Measurements from ENCODE around the gene STARD10.
A peak's percentile ranks its signal among the peaks of the same experiment; 100 is the strongest.

The STARD10 gene

DNA sequence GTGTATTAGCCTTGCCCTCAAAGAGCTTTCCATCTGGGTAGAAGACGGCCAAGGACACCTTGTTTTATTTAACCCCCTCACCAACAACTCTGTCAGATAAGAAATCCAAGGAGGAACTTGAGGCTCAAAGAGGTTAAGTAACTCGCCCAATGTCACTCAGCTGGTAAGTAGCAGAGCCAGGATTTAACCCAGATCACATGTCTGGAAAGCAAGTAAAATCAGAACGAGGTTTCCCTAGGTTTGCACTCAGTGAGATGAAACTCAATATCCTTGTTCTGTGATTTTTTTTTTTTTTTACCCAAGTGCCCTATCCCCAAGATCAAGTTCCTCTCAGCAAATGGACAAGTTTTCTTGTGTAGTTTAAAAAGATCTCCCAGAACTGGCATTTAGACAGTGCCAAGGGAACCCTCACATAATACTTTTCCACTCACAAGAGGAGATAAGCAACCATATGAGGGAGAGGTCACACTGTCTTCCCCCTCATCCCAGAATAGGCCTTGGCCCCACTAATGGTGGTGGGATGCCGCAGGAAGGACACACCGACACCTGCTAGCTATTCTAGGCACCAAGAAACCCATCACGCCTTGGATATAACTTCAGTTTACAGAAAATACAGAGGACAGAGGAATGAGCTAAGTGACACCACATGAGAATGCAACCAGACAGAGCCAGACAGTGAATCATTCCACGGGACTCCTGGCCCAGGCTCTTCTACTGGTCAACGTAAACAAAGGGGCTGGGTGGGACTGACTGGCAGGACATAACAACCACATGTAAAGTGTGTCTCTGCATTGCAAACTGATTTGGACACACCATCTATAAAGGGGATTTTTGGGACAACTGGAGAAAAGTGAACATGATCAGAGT is 33.1 kb downstream of the STARD10 start:
- no peak for DNase-seq

DNA sequence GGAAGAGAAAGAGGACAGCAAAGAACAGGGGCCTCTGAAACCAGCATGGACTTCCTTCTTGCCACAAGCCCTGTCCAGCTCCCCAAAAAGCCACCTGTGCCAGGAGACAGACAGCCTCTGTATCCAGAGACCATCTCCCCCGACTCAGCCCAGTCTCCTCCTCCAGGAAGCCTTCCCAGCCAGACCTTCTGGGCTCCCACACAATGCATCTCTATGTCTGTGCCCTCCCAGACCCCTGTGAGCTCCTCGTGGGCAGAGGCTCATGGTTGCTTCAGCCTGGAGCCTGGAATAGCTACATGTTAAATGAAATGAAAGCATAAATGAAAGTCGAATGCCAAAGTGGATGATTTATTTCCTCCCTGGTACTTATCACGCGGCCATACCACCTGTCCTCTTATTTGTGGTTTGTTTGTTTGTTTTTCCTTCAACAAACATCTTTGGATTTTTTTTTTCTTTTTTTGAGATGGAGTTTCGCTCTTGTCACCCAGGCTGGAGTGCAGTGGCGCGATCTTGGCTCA is 34.3 kb downstream of the STARD10 start:
- DNase-seq, result no peak

DNA sequence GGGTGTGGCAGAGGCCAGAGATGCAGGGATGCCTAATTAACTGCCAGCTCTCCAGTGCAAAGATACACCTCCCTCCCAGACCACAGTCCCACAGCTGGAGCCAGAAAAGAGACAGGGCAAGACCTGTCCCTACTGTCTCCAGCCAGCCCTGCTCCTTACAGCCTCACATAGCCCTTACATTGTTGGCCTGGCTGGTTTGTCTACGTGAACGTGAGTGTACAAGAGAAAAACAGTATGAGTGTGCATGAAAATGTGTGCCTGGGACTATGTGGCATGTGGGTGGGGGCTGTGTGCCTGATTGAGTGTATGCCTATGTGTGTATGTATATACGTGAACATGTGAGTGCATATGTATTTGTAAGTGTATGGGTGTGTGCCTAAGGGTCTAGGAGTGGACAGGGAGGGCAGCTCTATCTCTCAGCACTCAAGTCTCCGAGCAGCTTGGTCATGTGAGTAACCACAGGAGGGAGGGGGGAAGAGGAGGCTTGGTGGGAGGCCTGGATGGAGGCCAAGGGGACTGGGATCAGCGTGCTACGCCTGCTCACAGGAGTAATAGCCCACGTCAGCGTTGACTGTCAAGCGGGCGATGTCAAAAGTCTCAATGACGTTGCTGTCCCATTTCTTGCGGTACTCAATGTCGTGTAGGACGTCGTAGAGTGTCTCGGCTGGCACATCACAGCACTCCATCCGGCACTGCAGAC is 35.0 kb downstream of the STARD10 start:
- DNase-seq, result no peak

DNA sequence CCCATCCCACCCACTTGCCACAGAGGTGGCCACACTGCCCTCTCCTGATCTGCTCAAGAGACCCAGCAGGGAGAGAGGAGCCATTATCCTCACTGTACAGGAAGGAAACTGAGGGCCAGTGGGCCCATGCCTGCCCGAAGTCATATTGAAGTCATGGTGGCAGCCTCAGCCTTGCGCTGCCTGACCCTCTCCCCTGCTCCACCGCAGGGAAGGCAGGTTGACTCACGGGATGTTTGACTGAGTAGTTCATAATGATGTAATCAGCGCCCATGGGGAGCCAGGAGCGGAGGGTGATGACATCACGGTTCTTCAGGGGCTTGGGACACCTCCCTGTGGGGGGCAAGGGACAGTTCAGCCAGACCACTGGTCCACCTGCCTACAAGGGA is 35.5 kb downstream of the STARD10 start:
- no peak for DNase-seq

DNA sequence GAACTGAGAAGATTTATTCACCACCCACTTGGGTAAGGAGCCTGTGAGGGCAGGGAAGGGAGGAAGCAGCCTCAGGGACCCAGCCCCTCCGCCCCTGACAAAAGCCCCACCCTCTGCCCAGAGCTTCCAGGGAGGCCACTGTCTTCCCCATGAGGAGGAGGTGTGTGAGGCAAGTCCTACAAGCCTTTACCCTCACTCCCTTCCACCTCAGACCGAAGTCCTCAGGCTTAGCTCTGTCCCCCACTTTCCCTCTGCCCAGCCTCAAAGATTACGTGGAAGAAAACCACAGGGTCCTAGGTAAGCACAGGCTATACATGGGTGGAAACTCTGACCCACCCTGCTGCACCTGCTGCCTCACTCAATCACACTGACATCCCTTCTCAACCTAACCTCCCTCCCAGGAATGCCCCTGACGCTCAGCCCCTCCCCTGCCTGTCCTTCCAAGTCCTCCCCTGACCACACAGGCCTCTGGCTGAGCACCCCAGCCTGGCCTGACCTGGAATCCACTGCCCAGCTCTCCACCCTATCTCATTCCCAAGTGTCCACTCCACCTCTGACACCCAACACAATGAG is 38.0 kb downstream of the STARD10 start:
- DNase-seq, result no peak

DNA sequence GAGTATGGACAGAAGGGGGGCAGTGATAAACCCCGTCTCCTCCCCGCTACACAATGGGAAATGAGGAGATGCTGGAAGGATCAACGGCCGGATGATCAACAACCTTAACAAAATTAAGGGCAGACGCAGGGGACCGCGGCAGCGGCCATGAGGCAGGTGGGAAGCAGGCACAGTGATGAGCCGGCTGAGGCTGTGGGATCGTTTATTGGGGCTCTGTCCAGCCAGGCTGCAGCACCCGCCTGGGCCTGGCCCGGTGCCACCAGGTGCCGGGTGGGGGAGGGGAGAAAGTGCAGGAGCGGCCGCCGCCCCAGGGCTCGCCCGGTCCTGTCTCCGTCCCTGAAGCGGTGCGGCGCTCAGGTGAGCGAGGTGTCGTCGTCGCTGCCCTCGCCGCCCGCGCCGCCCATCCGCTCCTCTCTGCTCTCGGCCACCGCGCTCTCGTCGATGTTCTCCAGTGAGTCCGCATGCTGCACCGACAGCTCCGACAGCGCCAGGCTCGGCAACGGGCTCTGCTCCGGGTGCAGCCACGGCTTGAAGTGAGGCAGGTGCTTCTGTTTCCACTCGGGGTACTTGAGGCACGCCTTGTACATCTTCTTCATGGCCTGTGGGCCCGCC is 39.2 kb downstream of the STARD10 start:
- DNase-seq, result no peak

DNA sequence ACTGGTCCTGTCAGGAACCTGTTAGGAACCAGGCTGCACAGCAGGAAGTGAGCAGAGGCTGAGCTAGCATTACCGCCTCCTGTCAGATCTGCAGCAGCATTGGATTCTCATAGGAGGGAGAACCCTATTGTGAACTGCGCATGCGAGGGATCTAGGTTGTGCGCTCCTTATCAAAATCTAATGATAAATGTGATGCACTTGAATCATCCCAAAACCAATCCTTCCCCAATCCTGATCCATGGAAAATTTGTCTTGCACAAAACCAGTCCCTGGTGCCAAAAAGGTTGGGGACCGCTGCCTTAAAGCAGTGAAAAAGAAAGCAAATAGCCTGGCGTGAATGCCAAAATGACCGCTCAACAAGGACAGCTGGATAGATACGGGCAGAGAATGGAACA is 39.7 kb downstream of the STARD10 start:
- DNase-seq, result no peak

DNA sequence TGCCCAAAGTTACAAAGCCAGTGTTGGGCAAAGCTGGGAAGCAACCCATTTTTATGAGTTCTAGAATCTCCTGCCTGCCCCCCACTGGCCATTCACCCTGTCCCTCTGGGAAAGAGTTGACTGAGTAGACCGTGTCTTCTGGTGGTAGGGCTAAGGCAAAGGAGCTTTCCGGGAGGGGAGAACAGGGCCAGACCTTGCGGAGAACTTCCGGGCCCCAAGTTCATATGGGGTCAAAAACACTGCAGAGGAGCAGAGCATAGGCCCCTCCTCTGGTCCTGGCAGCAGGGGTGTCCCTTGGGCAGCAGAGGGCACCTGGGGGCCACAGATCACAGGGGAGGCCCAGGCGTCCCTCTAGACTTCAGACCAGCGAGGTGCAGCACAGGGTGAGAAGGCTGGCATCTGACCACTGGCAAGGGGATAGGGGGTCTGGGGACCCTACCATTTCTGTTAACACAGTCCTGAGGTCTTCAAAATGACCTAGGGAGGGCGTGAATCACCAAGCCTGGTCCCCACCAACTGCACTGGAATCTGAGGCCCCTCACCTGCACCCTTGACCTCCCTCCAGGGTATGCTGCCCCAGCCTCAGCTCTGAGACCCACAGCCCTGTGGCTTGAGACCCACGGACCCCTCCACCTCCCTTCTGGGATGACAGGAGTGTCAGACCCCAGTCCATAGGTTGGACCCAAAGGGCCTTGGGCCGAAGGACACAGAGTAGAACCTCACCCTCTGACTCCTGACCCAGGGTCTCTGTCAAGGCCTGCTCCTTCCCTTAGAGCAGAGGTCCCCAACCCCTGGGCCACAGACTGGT is 40.3 kb downstream of the STARD10 start:
- no peak for DNase-seq

DNA sequence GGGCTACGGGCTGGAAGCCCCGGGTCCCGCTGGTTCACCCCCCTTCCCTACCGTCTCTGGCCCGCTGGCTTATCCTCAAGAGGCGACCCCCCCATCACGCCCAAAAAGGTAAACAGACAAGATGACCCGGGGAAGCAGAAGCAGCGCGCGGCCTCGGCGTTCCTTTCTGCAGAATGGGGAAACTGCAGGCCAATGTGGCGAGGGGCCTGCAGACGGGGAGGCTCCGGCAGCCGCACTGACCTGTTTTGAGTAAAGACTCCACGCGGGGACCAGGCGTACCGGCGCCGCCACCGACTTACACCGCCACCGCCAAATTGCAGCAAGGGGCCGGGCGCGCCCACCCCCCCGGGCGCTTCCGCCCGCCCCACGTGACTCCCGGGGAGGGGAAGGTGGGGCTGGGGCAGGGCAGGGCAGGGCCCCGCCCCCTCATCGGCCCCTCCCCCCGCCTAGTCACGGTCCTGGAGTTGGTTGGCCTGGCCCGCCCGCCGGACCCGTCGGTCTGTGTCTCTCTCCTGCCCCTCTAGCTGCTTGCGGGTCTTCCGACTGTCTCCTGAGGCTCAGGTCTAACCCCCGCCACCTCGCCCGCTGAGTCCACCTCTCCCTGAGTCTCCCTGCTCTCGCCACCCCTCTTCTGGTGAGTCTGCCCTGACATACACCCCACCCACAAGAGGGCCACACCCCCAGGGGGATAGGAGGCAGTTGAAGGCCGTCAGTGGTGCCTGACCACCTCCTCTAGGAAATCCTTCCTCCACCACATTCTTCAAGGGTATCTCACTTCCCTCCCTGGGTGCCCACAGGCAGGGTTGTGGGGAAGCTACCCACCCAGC is 41.5 kb downstream of the STARD10 start, which contains the start of gene ARAP1:
Gene ARAP1, minus strand, starts transcription at position 321 of the 827 bp plus-strand sequence. CDS start 25,280 bp downstream, outside the sequence.
- DNase-seq, result peak; percentile 80 to 84

DNA sequence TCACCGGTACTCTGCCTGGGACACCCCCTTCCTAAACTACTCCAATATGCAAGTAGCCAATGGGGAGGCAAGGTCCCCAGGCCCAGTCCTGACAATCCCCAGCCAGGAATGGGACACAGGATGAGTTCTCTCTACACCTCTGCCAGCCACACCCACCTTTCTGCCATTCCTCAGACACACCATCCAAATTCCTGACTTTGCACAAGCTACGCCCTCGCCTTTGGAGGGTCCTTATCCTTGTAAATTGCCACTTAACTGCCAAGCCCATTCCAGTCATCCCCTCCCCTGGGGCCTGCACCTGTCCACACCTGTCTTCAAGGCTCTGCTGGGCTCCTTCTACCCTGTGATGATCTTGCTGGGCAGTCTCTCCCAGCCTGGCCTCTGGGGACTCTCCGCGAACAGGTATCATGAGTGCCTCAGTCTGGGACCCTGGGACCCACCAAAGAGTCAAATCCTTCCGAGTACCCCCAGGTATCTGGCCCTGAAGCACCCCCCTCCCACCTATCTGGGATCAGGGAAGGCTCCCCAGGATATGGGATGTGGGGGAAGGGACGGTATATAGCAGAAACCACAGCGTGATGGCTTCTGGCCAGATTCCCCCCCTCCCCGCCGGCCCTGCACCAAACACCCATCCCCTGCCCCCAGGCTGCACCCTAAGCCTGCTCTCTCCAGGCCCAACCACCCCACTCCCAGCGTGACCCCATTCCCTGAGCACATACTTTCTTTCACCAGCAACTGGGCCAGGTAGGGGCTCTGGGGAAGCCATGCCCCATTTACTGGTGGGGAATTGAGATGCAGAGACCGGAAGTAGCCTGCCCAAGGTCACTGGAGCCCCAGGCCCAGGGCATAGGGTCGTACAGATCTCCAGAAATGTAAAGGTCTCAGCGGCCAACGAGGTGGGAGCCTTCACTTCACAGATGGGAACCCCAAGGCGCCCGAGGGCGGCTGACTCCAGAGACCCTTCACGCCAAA is 42.4 kb downstream of the STARD10 start:
- DNase-seq, result no peak

DNA sequence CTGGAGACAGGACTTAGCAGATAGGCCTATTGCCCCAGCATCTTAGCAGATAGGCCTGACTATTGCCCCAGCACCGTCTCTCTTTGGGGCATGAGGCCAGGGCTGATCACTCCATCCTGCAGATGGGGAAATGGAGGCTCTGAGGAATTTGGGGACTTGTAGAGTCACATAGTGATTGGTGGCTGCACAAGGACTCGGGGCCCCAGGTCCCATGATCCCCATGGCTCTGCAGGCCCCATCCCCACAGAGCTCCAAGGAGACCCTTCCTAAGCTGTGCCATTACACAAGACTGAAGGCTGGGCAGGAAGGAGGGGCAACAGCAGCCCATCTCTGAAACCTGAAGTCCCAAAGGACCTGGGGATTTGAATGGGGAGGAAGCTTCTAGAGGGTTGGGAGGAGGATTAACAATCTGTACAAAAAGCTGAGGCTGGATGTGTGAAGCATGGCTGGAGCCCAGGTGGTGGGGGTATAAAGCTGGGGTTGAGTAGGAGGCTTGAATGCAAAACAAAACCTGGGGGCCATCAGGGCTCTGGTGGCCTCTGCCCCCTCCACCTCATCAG is 43.2 kb downstream of the STARD10 start:
- DNase-seq, result no peak

DNA sequence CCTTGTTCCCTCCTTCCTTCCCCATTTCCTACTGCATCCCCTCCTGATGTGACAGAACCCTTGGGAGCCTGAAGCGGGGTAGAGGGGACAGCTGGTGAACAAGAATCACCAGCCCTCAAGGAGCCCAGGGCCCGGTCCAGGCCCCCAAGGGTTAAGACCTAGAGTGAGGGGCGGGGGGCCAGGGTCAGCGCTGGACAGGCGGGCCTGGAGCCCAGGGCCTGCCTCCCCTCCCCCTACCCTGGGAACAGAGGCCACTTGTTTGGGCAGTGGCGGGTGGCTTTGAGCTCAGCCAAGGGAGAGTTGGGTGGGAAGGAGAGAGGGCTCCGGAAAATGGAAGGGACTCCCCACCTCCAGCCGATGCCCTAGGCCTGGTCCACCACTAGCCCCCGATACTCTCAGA is 43.8 kb downstream of the STARD10 start:
- no peak for DNase-seq

DNA sequence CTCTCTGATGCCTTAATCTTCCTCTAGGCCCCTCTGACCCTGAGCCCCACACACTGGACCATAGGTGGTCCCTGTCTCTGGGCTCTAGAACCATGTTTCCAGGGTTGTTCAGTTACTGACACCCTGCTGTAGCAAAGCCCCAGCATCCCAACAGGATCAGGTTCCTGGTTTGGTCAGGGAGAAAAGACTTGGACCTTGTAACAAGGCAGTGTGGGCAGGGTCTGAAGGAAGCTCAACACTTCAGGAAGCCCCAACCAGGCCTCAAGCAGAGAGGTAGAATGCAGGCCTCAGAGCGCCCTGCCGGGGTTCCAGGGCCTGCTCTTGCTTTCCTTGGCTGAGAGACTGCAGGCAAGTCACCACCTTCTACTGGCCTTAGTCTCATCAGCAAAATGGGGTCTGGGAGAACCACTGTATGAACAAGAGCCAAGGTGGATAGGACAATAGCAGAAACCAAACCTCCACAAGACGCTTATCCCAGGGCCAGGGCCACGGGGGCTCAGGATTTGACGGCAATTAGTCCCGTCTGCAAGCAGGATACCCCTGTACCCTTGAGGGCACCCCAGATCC is 46.5 kb downstream of the STARD10 start:
- no peak for DNase-seq

DNA sequence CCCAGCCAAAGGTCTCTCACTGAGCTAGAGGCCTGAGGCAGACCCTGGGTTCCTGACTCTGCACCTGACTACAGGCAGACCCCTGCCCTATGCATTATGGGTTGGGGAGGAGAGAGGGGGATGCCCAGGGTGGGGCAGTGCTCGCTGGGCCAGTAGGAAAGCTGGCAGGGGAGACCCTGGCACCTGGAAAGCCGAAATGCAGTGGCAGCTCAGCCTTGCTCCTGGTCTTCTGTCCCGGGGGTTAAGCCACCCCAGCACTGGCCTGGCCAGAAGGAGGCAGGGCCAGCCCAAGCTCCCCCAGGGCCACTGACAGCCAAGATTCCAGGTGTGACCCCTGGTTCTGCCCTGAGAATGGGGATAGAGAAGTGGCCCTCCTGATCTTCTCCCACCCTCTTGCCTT is 47.0 kb downstream of the STARD10 start:
- DNase-seq, result no peak

DNA sequence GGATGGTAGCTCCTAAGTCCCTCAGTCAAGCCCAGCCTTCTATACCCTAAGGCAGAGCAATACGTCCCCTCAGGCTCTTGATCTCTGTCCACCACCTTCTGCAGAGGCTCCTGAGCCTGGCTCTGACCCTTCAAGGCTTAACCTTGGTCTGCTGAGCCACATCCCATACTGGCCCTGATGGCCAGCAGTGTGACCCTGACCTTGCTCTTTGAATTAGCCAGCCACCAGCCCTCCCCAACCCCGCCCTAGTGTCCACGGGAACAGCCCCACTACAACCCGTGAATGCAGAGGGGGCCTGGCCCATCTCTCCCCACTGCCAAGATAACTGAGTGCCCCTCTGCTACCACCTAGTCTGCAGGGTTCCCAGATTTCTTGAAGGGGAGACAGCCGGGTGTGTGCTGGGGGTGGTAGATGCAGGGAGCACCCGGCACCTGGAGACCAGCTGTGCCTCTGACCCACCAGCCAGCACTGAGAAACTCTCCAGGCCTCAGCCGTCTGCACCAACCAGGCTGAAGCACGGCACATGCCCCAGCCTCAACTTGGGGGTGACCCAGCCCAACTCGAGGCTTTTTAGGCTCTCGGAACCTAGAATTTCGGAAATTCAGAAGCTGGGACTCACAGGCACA is 47.8 kb downstream of the STARD10 start:
- no peak for DNase-seq

DNA sequence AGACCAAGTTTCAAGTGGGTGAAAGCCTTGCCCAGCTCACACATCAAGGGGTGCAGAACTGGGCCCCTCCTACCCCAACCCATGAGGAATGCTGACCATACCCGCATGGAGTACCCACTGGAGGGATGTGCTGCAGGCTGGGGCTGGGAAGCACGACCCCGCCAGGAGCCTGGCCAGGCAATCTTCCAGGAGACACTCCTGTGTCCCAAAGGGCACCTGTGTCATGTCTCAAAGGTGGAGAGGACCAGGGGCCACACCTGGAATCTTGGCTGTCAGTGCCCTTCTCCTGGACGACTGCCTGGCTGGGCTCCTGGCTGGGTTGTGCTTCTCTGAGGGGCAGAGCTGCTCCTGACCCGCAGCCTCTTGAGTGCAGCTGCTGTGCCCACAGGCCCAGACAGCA is 48.3 kb downstream of the STARD10 start:
- DNase-seq, result no peak

DNA sequence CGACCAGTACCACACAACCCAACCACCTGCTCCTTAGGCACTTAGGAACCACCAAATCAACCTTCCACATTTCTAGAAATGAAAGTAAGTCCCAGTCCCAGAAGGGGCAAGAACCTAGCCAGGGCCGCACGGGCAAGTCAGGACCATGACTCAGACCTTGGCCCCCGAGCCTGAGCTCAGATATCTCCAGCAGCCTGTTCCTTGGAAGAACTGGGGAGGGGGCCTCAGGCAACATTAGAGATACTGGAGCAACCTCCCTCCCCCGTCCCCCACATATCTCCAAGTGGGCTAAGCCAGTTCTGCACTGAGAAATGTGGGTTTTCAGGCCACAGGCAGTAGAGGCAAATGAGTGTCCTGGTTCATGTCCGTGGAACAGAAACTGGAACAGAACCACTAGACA is 49.4 kb downstream of the STARD10 start:
- DNase-seq, result no peak

DNA sequence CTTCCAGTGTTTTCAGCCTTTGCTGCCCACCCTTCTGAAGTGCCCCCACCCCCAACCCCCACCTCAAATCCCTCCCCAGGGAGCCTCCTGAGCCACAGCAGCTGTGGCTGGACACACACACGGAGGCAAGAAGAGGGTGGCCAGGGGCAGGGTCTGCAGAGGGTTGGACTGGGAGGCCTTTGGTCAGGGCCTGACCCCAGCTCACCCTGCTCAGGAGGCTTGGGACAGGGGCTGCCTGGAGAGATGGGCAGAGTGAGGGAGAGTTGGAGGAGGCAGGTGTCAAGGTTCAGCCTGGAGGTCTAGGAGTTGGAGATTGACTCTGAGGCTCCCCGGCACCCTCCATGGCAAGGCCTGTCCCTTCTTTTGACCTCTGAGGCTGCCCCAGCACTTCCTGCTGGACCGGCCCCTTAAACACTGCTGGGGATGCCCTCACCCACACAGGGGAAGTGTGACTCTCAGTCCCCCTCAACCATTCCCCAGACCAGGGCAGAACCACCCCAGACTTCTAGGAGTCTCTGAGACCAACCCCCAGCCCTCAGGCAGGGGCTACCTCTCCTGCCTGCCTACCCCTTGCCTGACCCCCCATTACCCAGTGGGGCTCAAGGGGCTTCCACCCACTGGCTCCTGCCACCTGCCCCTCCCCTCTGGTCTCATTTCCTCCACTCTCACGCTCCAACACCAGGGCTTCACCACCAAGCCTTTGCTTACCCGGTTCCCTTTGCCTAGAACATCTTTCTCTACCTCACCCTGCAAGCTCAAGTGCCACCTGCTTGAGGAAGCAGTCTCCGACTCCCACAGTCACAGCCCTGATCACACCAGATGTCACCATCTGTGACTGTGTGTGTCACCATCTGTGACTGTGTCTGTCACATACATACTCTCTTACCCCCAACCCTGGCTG is 50.3 kb downstream of the STARD10 start:
- no peak for DNase-seq

Measured in activated T-cell treated with anti-CD3 and anti-CD28 coated beads, Interleukin-2, amount 50 U/mL, for 48 hours (primary cell).